Liver (tissue), 3 donors: ENCODE measurements around the gene RUFY4.

Experiments
- EGR1 ChIP-seq, 2 donors: IDR thresholded peaks; 2 replicates each; pipeline ENCODE4 v1.6.1; 2016 to 2018; ENCODE audit warnings: antibody characterized with exemption in 2 of 2, low read depth in 2 of 2
- FOXA1 ChIP-seq: IDR thresholded peaks from 2 replicates; pipeline ENCODE4 v1.6.1; 2016; ENCODE audit warnings: antibody characterized with exemption
- HNF4G ChIP-seq: IDR thresholded peaks from 2 replicates; pipeline ENCODE4 v1.6.1; 2016; ENCODE audit warnings: antibody characterized with exemption
- RAD21 ChIP-seq, 2 donors: IDR thresholded peaks; 2 replicates each; pipeline ENCODE4 v1.6.1; 2016; ENCODE audit warnings: antibody characterized with exemption in 2 of 2, mild to moderate bottlenecking in 2 of 2
- RXRA ChIP-seq, 2 donors: IDR thresholded peaks; 2 replicates each; pipeline ENCODE4 v1.6.1; 2017 to 2018; ENCODE audit warnings: antibody characterized with exemption in 2 of 2, mild to moderate bottlenecking in 1 of 2
- SP1 ChIP-seq: IDR thresholded peaks from 2 replicates; pipeline ENCODE4 v1.6.1; 2018; ENCODE audit warnings: antibody characterized with exemption, mild to moderate bottlenecking
- YY1 ChIP-seq: IDR thresholded peaks from 2 replicates; pipeline ENCODE4 v1.6.1; 2016; ENCODE audit warnings: antibody characterized with exemption, mild to moderate bottlenecking
- TF ChIP-seq, protein P1 (sequence below): fragments of 150-350 bp; IDR thresholded peaks from 2 replicates; pipeline ENCODE4 v1.5.1; 2017; ENCODE audit warnings: improper control_type of control experiment, low read depth, low read length; ENCODE audit not compliant: missing input control
- TF ChIP-seq, protein P2 (sequence below): IDR thresholded peaks from 2 replicates; pipeline ENCODE4 v1.6.1; 2016; ENCODE audit warnings: antibody characterized with exemption
- donor health status: healthy.
- donor health status: healthy.

DNA sequence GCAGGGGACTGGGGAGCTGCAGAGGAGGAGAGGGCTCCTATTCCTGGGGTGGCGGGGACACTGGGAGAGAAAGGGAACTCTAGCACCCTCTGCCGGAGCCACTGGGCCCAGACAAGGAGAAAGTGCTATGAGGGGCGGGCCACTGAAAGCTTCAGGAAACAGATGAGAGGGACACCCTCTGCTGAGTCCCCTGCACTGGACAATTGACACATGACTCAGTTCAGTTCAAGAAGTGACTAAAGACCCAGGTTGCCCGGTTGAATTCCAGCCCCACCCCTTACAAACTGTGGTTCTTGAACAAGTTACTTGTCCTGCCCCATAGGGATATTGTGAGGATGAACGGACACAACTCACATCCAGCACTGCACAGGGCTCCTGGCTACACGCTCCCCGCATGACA is 5.0 kb downstream of the RUFY4 start:
- TF ChIP-seq, protein P1, sequence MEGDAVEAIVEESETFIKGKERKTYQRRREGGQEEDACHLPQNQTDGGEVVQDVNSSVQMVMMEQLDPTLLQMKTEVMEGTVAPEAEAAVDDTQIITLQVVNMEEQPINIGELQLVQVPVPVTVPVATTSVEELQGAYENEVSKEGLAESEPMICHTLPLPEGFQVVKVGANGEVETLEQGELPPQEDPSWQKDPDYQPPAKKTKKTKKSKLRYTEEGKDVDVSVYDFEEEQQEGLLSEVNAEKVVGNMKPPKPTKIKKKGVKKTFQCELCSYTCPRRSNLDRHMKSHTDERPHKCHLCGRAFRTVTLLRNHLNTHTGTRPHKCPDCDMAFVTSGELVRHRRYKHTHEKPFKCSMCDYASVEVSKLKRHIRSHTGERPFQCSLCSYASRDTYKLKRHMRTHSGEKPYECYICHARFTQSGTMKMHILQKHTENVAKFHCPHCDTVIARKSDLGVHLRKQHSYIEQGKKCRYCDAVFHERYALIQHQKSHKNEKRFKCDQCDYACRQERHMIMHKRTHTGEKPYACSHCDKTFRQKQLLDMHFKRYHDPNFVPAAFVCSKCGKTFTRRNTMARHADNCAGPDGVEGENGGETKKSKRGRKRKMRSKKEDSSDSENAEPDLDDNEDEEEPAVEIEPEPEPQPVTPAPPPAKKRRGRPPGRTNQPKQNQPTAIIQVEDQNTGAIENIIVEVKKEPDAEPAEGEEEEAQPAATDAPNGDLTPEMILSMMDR, result peak; percentile 19
- TF ChIP-seq RXRA (IDR thresholded peaks at IDR 0.05), result no peak
- no peak for TF ChIP-seq YY1
- no peak for TF ChIP-seq HNF4G
- TF ChIP-seq, protein P2, sequence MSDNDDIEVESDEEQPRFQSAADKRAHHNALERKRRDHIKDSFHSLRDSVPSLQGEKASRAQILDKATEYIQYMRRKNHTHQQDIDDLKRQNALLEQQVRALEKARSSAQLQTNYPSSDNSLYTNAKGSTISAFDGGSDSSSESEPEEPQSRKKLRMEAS, result no peak
- TF ChIP-seq EGR1 (IDR thresholded peaks at IDR 0.05; ENCODE audit: low read depth in 2 of 2), result no peak
- no peak for TF ChIP-seq SP1
- TF ChIP-seq FOXA1, result no peak
- no peak for TF ChIP-seq RAD21 (IDR thresholded peaks at IDR 0.05)
